ENCODE results near the gene RAMP1. TPM values are rescaled to one million over a fixed set of nuclear protein-coding genes. Genes with fewer than 3 reads are reported as not detected.
"Not testable (repeated sequence)": the region's sequence is repeated elsewhere in the genome, so short reads cannot be mapped to it uniquely, and the experiment has no call there.

The RAMP1 gene
- total RNA-seq, 4 donors from 2014 or later = 10.0 to 16.1 (median 11.2) TPM

DNA sequence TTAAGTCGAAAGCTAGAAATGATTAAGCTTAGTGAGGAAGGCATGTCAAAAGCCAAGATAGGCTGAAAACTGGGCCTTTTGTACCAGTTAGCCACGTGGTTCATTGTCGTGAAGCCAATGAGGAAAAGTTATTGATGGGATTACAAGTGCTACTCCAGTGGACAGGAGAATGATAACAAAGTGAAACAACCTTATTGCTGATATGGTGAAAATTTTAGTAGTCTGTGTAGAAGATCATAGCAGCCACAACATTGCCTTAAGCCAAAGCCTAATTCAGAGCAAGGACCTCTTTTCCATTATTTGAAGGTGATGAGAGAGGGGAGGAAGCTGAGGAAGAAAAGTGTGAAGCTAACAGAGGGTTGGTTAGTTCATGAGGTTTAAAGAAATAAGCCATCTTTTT is 24.1 kb upstream of the RAMP1 start:
- no peaks in the 10 kb centered on the region for H3K36me3 ChIP-seq
- no peaks in the 10 kb centered on the region for H3K4me1 ChIP-seq
- H3K27me3 ChIP-seq = no peaks in the 10 kb centered on the region
- DNase-seq (ENCODE audit: low spot score in 2 of 2) = no peak
- no peak overlapping the region for H3K4me3 ChIP-seq
- H3K27ac ChIP-seq = no peak overlapping the region
- no peaks in the 10 kb centered on the region for H3K9me3 ChIP-seq
- WGBS = 70% methylated on average over 3 of the region's 3 CpGs
- TF ChIP-seq POLR2AphosphoS5 (IDR thresholded peaks at IDR 0.05) (no peak), POLR2A (IDR thresholded peaks at IDR 0.05) (no peak), EP300 (IDR thresholded peaks at IDR 0.05) (no peak)
- TF ChIP-seq, protein P1, sequence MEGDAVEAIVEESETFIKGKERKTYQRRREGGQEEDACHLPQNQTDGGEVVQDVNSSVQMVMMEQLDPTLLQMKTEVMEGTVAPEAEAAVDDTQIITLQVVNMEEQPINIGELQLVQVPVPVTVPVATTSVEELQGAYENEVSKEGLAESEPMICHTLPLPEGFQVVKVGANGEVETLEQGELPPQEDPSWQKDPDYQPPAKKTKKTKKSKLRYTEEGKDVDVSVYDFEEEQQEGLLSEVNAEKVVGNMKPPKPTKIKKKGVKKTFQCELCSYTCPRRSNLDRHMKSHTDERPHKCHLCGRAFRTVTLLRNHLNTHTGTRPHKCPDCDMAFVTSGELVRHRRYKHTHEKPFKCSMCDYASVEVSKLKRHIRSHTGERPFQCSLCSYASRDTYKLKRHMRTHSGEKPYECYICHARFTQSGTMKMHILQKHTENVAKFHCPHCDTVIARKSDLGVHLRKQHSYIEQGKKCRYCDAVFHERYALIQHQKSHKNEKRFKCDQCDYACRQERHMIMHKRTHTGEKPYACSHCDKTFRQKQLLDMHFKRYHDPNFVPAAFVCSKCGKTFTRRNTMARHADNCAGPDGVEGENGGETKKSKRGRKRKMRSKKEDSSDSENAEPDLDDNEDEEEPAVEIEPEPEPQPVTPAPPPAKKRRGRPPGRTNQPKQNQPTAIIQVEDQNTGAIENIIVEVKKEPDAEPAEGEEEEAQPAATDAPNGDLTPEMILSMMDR (IDR thresholded peaks at IDR 0.05) = no peak

DNA sequence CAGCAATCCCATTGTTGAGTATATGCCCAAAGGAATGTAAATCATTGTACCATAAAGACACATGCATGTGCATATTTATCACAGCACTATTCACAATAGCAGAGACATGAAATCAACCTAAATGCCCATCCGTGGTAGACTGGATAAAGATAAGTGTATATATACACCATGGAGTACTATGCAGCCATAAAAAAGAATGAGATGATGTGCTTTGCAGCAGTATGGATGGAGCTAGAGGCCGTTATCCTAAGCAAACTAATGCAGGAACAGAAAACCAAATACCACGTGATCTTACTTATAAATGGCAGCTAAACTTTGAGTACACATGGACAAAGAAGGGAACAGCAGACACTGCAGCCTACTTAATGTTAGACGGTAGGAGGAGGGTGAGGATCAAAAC is 18.4 kb upstream of the RAMP1 start:
- TF ChIP-seq POLR2A (IDR thresholded peaks at IDR 0.05) = no peak
- H3K36me3 ChIP-seq = no peaks in the 10 kb centered on the region
- no peaks in the 10 kb centered on the region for H3K27me3 ChIP-seq
- WGBS = 81% methylated on average over 4 of the region's 4 CpGs
- no peak for DNase-seq (ENCODE audit: low spot score in 2 of 2)
- H3K4me3 ChIP-seq = no peak overlapping the region
- H3K4me1 ChIP-seq = no peaks in the 10 kb centered on the region
- no peak overlapping the region for H3K27ac ChIP-seq
- no peaks in the 10 kb centered on the region for H3K9me3 ChIP-seq

DNA sequence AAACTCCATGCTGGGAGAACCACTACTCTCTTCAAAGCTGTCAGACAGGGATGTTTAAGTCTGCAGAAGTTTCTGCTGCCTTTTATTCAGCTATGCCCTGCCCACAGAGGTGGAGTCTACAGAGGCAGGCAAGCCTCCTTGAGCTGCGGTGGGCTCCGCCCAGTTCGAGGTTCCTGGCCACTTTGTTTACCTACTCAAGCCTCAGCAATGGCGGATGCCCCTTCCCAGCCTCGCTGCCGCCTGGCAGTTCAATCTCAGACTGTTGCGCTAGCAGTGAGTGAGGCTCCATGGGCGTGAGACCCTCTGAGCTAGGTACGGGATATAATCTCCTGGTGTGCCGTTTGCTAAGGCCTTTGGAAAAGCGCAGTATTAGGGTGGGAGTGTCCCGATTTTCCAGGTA is 10.5 kb upstream of the RAMP1 start:
- H3K27me3 ChIP-seq; H3K4me3 ChIP-seq; H3K27ac ChIP-seq; DNase-seq (ENCODE audit: low spot score in 2 of 2); H3K9me3 ChIP-seq; H3K36me3 ChIP-seq; H3K4me1 ChIP-seq: not testable (repeated sequence)
- 97% methylated on average over 12 of the region's 12 CpGs for WGBS

DNA sequence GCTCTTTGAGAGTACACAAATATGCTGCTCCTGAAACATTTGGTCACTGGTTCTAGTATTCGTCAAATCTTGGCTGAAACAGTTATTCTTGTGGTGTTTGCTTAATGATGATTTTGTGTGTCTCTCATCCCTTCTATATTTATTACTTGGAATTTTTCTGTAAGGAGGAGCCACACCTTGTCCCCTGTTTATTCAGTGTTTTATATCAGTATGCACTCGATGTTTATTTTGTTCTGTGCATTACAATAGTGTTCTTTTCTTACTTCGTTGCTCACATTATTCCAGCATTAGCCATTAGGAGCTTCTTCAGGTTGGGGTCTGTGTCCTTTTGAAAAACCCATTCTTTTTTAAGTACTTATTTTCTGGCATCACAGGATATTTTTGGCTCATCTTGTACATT is 5.1 kb upstream of the RAMP1 start:
- no peak overlapping the region for H3K27ac ChIP-seq
- peaks cover 5% of the 10 kb centered on the region for H3K27me3 ChIP-seq
- no peaks in the 10 kb centered on the region for H3K36me3 ChIP-seq
- H3K9me3 ChIP-seq = no peaks in the 10 kb centered on the region
- no peak overlapping the region for H3K4me3 ChIP-seq
- TF ChIP-seq EP300 (IDR thresholded peaks at IDR 0.05) (no peak), POLR2AphosphoS5 (IDR thresholded peaks at IDR 0.05) (no peak), POLR2A (IDR thresholded peaks at IDR 0.05) (no peak)
- TF ChIP-seq, protein P1 (IDR thresholded peaks at IDR 0.05) = no peak
- no peak for DNase-seq (ENCODE audit: low spot score in 2 of 2)
- 84% methylated on average over 3 of the region's 3 CpGs for WGBS
- peaks cover 9% of the 10 kb centered on the region for H3K4me1 ChIP-seq

DNA sequence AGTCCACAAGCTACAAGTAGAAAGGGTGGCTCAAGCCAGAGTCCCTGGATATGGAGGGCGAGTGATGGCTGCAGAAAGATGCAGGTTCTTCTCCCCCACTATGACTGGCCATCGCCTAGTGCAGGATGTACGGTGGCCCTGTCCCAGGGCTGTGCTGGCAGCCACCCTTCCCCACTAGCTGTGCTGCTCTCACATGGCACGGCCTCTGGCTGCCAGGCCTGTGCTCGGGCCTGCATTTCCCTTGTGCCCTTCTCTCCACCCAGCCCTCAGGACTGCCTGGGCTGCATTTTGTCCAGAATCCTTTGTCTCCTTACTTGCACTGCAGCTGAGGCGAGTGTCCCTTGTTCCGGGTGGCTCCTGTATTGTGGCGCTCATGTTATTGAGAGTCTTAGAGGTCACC is 1.6 kb upstream of the RAMP1 start:
- 69% methylated on average over 7 of the region's 8 CpGs for WGBS
- peaks cover 12% of the 10 kb centered on the region for H3K27me3 ChIP-seq
- no peak for DNase-seq (ENCODE audit: low spot score in 2 of 2)
- H3K9me3 ChIP-seq = no peaks in the 10 kb centered on the region
- H3K4me1 ChIP-seq = peaks cover 23% of the 10 kb centered on the region
- H3K27ac ChIP-seq = no peak overlapping the region
- no peak overlapping the region for H3K4me3 ChIP-seq
- H3K36me3 ChIP-seq = no peaks in the 10 kb centered on the region
- TF ChIP-seq, protein P1 (IDR thresholded peaks at IDR 0.05) = no peak
- TF ChIP-seq EP300 (IDR thresholded peaks at IDR 0.05) (no peak), POLR2AphosphoS5 (IDR thresholded peaks at IDR 0.05) (no peak), POLR2A (IDR thresholded peaks at IDR 0.05) (no peak)

DNA sequence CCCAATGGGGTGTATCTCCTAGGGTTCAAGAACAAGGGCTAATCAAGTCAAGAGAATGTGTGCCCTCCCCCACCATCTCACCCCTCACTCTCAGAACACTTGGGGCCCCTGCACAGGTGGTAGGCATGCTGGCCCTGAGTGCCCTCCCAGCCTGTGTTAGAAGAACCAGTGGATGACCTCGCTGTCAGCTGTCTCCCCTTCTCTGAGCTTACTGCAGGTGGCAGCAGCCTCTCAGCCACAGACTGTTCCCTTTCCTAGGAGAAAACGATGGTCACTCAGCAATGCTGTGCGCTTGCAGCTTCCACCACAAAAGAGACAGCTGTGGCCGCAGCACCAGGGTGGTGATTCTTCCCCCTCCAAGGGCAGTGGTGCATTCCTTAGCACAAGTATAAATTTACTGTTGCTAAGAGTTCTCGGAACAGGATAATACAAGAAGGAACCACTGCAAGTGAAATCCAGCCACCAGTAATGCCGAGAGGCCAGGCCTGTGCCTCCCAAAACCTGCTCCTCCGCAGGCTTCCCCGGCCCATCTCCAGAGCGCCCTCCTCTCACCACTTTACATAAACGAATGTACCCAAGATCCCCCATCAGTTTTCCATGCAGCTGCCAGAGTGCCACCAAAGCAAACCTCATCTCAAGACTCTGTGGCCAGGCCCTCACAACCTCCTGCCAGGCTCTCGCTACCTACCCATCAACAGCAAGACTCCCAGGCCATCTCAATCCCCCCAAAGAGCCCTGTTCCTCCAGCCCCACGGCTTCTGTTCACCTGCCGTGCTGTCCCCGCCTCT is 935 bp upstream of the RAMP1 start:
- H3K27me3 ChIP-seq = peaks cover 12% of the 10 kb centered on the region
- H3K27ac ChIP-seq = no peak overlapping the region
- no peak for DNase-seq (ENCODE audit: low spot score in 2 of 2)

More for the DNA sequence above, 935 bp upstream of the RAMP1 start:
- no peaks in the 10 kb centered on the region for H3K9me3 ChIP-seq
- TF ChIP-seq EP300 (IDR thresholded peaks at IDR 0.05) (no peak), POLR2A (IDR thresholded peaks at IDR 0.05) (no peak), POLR2AphosphoS5 (IDR thresholded peaks at IDR 0.05) (no peak)
- TF ChIP-seq, protein P1 (IDR thresholded peaks at IDR 0.05) = peak; percentile 24 to 77
- WGBS = 60% methylated on average over 10 of the region's 14 CpGs
- H3K4me3 ChIP-seq = peak overlapping the region; percentile 57
- peaks cover 23% of the 10 kb centered on the region for H3K4me1 ChIP-seq
- no peaks in the 10 kb centered on the region for H3K36me3 ChIP-seq

All from suprapubic skin (tissue), 4 donors.